GM21576 (cell line): ENCODE data around the gene LZTS2.
A peak's percentile ranks its signal among the peaks of the same experiment; 100 is the strongest.

Experiments used
- ATAC-seq: cut with Tn5 transposase; IDR thresholded peaks from one replicate; pipeline ENCODE4 v1.9.1; 2021; ENCODE audit warnings: mild to moderate bottlenecking, moderate library complexity; ENCODE audit not compliant: unreplicated experiment

Gene LZTS2

GRCh38 chr10:100997360-100998182 is 2.0 kb upstream of the LZTS2 start:
- peak; percentile 35 for ATAC-seq

GRCh38 chr10:100998183-100998990 is 1.2 kb upstream of the LZTS2 start:
- ATAC-seq, result peak; percentile 16

GRCh38 chr10:100998991-100999741 is 442 bp upstream of the LZTS2 start:
- peak; percentile 38 for ATAC-seq

GRCh38 chr10:101000127-101000914 is 713 bp downstream of the LZTS2 start:
- no peak for ATAC-seq

GRCh38 chr10:101000915-101001658 is 1.5 kb downstream of the LZTS2 start:
- no peak for ATAC-seq

GRCh38 chr10:101001659-101002035 is 2.0 kb downstream of the LZTS2 start:
- no peak for ATAC-seq

GRCh38 chr10:101002456-101002855 is 2.8 kb downstream of the LZTS2 start:
- no peak for ATAC-seq

GRCh38 chr10:101003639-101004206 is 4.1 kb downstream of the LZTS2 start:
- no peak for ATAC-seq

- no peak for ATAC-seq
Measured at GRCh38 chr10:101005361-101005760, 5.8 kb downstream of the LZTS2 start.

- no peak for ATAC-seq
Measured at GRCh38 chr10:101005869-101006567, 6.4 kb downstream of the LZTS2 start.

- ATAC-seq, result no peak
Measured at GRCh38 chr10:101006593-101007098, 7.0 kb downstream of the LZTS2 start.

GRCh38 chr10:101007099-101007711 is 7.6 kb downstream of the LZTS2 start:
- ATAC-seq, result no peak

- no peak for ATAC-seq
Measured at GRCh38 chr10:101007915-101008822, 8.6 kb downstream of the LZTS2 start.

- no peak for ATAC-seq
Measured at GRCh38 chr10:101008823-101009423, 9.3 kb downstream of the LZTS2 start.

- no peak for ATAC-seq
Measured at GRCh38 chr10:101010329-101010728, 10.7 kb downstream of the LZTS2 start.

GRCh38 chr10:101011517-101012423 is 12.2 kb downstream of the LZTS2 start:
- no peak for ATAC-seq
